Bronchial epithelial cell (primary cell): ENCODE results near the gene KHDC4. TPM values are rescaled to one million over a fixed set of nuclear protein-coding genes. Genes with fewer than 3 reads are reported as not detected.

ENCODE experiments used
- DNase-seq: peaks from one replicate; pipeline ENCODE4 v3.0.0-alpha.2; 2010; ENCODE audit warnings: low read depth
- FAIRE-seq: peaks from 2 replicates; lab custom pipeline; 2011; peaks lifted over from hg19 to GRCh38; lab: Jason Lieb, UNC
- H3K27me3 ChIP-seq: 2 replicates; pipeline ENCODE4 v1.5.1; 2011; ENCODE audit warnings: low read length; ENCODE audit not compliant: control insufficient read depth, insufficient read depth
- H3K36me3 ChIP-seq: 2 replicates; pipeline ENCODE4 v1.5.1; 2011; ENCODE audit warnings: low read length; ENCODE audit not compliant: control insufficient read depth, insufficient read depth
- H3K4me3 ChIP-seq: 2 replicates; pipeline ENCODE4 v1.5.1; 2011; ENCODE audit warnings: mild to moderate bottlenecking, low read depth, low read length, control low read depth
- CTCF ChIP-seq: IDR thresholded peaks from 2 replicates; pipeline ENCODE4 v1.5.1; 2011; ENCODE audit warnings: mild to moderate bottlenecking, moderate library complexity, low read length, control low read depth, inconsistent platforms; ENCODE audit not compliant: insufficient read depth, severe bottlenecking
- total RNA-seq: library from RNA; depleted of rRNA; stranded (reverse); fragments of >200 nt; gene quantifications from 2 replicates; pipeline ENCODE4 v1.2.1, GENCODE V29; 2014

KHDC4 gene
- total RNA-seq, result 20.3 and 30.3 TPM in 2 replicates

GRCh38 chr1:155934097-155934935 is at the start of gene KHDC4:
Gene KHDC4 (minus strand): TSS chr1:155934413. CDS start chr1:155934373, 40 bp downstream.
- peak; percentile 100 for DNase-seq
- TF ChIP-seq CTCF, result peak; percentile 7
- H3K36me3 ChIP-seq, result peaks cover 3% of the 10 kb centered on the region
- H3K27me3 ChIP-seq, result no peaks in the 10 kb centered on the region
- peak; percentile 93 for FAIRE-seq
- H3K4me3 ChIP-seq, result peak within 1 kb of the TSS; percentile 82

- H3K36me3 ChIP-seq, result no peaks in the 10 kb centered on the region
- H3K4me3 ChIP-seq, result peak overlapping the region; percentile 28
- no peaks in the 10 kb centered on the region for H3K27me3 ChIP-seq
- peak; percentile 7 for FAIRE-seq
- peak; percentile 80 for DNase-seq
- TF ChIP-seq CTCF, result peak; percentile 28
These were observed 49.2 kb upstream of the KHDC4 start for GRCh38 chr1:155983191-155984024.

GRCh38 chr1:155982106-155982505 is 47.9 kb upstream of the KHDC4 start:
- FAIRE-seq (no peak), DNase-seq (no peak)
- no peaks in the 10 kb centered on the region for H3K36me3 ChIP-seq
- no peaks in the 10 kb centered on the region for H3K27me3 ChIP-seq
- no peak overlapping the region for H3K4me3 ChIP-seq
- TF ChIP-seq CTCF, result no peak

GRCh38 chr1:155981266-155982088 is 47.3 kb upstream of the KHDC4 start:
- Histone ChIP-seq H3K4me3 (no peak overlapping the region), H3K27me3 (no peaks in the 10 kb centered on the region), H3K36me3 (no peaks in the 10 kb centered on the region)
- DNase-seq (peak; percentile 66), FAIRE-seq (no peak)
- TF ChIP-seq CTCF, result no peak

- H3K27me3 ChIP-seq, result no peaks in the 10 kb centered on the region
- DNase-seq (no peak), FAIRE-seq (no peak)
- peak overlapping the region; percentile 91 for H3K4me3 ChIP-seq
- no peak for TF ChIP-seq CTCF
- H3K36me3 ChIP-seq, result peaks cover 1% of the 10 kb centered on the region
These were observed 45.6 kb upstream of the KHDC4 start for GRCh38 chr1:155979597-155980343.
